Type B pancreatic cell (in vitro differentiated cells): Measurements from ENCODE around the gene ANKRD11. TPM values are rescaled to one million over a fixed set of nuclear protein-coding genes. Genes with fewer than 3 reads are reported as not detected.
"Not testable (repeated sequence)": the region's sequence is repeated elsewhere in the genome, so short reads cannot be mapped to it uniquely, and the experiment has no call there.

Experiments
- DNase-seq: peaks from one replicate; pipeline ENCODE4 v3.0.0; 2021; ENCODE audit warnings: mixed read lengths; ENCODE audit not compliant: unreplicated experiment; ENCODE audit errors: extremely low spot score
- H3K27ac Mint-ChIP-seq: 2 replicates; pipeline ENCODE4 v1.8.0; 2021; ENCODE audit warnings: mild to moderate bottlenecking, mixed read lengths
- H3K27me3 Mint-ChIP-seq: 2 replicates; pipeline ENCODE4 v1.8.0; 2021; ENCODE audit warnings: mixed read lengths
- H3K36me3 Mint-ChIP-seq: 2 replicates; pipeline ENCODE4 v1.8.0; 2021; ENCODE audit warnings: mixed read lengths
- H3K4me1 Mint-ChIP-seq: one replicate; pipeline ENCODE4 v1.8.0; 2021; ENCODE audit warnings: mixed read lengths; ENCODE audit not compliant: unreplicated experiment
- H3K4me3 Mint-ChIP-seq: 2 replicates; pipeline ENCODE4 v1.8.0; 2021; ENCODE audit warnings: mild to moderate bottlenecking, mixed read lengths
- H3K9me3 Mint-ChIP-seq: 2 replicates; pipeline ENCODE4 v1.8.0; 2021; ENCODE audit warnings: mixed read lengths
- CTCF ChIP-seq: fragments of 200-600 bp; sonication (generic); conservative IDR thresholded peaks from 2 replicates; pipeline ENCODE4 v1.5.0; 2021; ENCODE audit warnings: antibody characterized with exemption, mild to moderate bottlenecking
- total RNA-seq: library from RNA; stranded (reverse); gene quantifications from 2 replicates; pipeline ENCODE4 v1.2.1, GENCODE V29; 2021; ENCODE audit warnings: low replicate concordance

ANKRD11 gene
- total RNA-seq, 1 donor from 2014 or later = 153 TPM

GRCh38 chr16:89423681-89424260 is 66.6 kb downstream of the ANKRD11 start:
- no peak overlapping the region for H3K4me3 Mint-ChIP-seq
- no peak for DNase-seq
- H3K9me3 Mint-ChIP-seq = no peaks in the 10 kb centered on the region
- peaks cover 47% of the 10 kb centered on the region for H3K4me1 Mint-ChIP-seq
- no peak for TF ChIP-seq CTCF
- H3K27me3 Mint-ChIP-seq = no peaks in the 10 kb centered on the region
- H3K36me3 Mint-ChIP-seq = peaks cover 4% of the 10 kb centered on the region
- H3K27ac Mint-ChIP-seq = peak overlapping the region; percentile 60

GRCh38 chr16:89422905-89423630 is 67.3 kb downstream of the ANKRD11 start:
- no peak for DNase-seq
- no peaks in the 10 kb centered on the region for H3K9me3 Mint-ChIP-seq
- TF ChIP-seq CTCF = no peak
- H3K27me3 Mint-ChIP-seq = no peaks in the 10 kb centered on the region
- peak overlapping the region; percentile 60 for H3K27ac Mint-ChIP-seq
- peaks cover 52% of the 10 kb centered on the region for H3K4me1 Mint-ChIP-seq
- H3K36me3 Mint-ChIP-seq = peaks cover 4% of the 10 kb centered on the region
- no peak overlapping the region for H3K4me3 Mint-ChIP-seq

- Mint-ChIP-seq H3K36me3 (peaks cover 5% of the 10 kb centered on the region), H3K4me1 (peaks cover 55% of the 10 kb centered on the region), H3K27ac (peak overlapping the region; percentile 60), H3K9me3 (no peaks in the 10 kb centered on the region), H3K4me3 (no peak overlapping the region), H3K27me3 (no peaks in the 10 kb centered on the region)
- no peak for TF ChIP-seq CTCF
- no peak for DNase-seq
Measured at GRCh38 chr16:89422527-89422904, 67.8 kb downstream of the ANKRD11 start.

GRCh38 chr16:89421300-89421699 is 69.1 kb downstream of the ANKRD11 start:
- H3K27ac Mint-ChIP-seq, H3K27me3 Mint-ChIP-seq, DNase-seq, H3K4me3 Mint-ChIP-seq, H3K9me3 Mint-ChIP-seq: not testable (repeated sequence)
- Mint-ChIP-seq H3K36me3 (peaks cover 12% of the 10 kb centered on the region), H3K4me1 (peaks cover 55% of the 10 kb centered on the region)

GRCh38 chr16:89420204-89420603 is 70.2 kb downstream of the ANKRD11 start:
- peak overlapping the region; percentile 5 for H3K27ac Mint-ChIP-seq
- H3K4me3 Mint-ChIP-seq = no peak overlapping the region
- DNase-seq = no peak
- TF ChIP-seq CTCF = no peak
- no peaks in the 10 kb centered on the region for H3K9me3 Mint-ChIP-seq
- H3K36me3 Mint-ChIP-seq = peaks cover 15% of the 10 kb centered on the region
- H3K4me1 Mint-ChIP-seq = peaks cover 53% of the 10 kb centered on the region
- H3K27me3 Mint-ChIP-seq = no peaks in the 10 kb centered on the region

GRCh38 chr16:89418352-89418751 is 72.0 kb downstream of the ANKRD11 start:
- no peak overlapping the region for H3K4me3 Mint-ChIP-seq
- no peaks in the 10 kb centered on the region for H3K27me3 Mint-ChIP-seq
- no peak for DNase-seq
- peaks cover 48% of the 10 kb centered on the region for H3K4me1 Mint-ChIP-seq
- H3K27ac Mint-ChIP-seq = peak overlapping the region; percentile 36
- no peak for TF ChIP-seq CTCF
- H3K36me3 Mint-ChIP-seq = peaks cover 15% of the 10 kb centered on the region
- H3K9me3 Mint-ChIP-seq = no peaks in the 10 kb centered on the region
